ENCODE measurements around the gene FHIT. TPM values are rescaled to one million over a fixed set of nuclear protein-coding genes. Genes with fewer than 3 reads are reported as not detected.

FHIT gene
- total and polyA plus RNA-seq, 7 donors = 2.4 to 10.2 (median 6.1) TPM

GRCh38 chr3:61061092-61061723 is 190.0 kb downstream of the FHIT start:
- intact Hi-C loops (cut with DNase I) = no loop called here
- no peak overlapping the region for H3K27ac ChIP-seq

GRCh38 chr3:61060411-61060861 is 190.8 kb downstream of the FHIT start:
- TF ChIP-seq POLR2A (IDR thresholded peaks at IDR 0.05) = no peak
- no peak for TF ChIP-seq EP300 (IDR thresholded peaks at IDR 0.05)
- no peak for TF ChIP-seq CTCF (IDR thresholded peaks at IDR 0.05)
- no peak for TF ChIP-seq POLR2AphosphoS5 (IDR thresholded peaks at IDR 0.05)
- intact Hi-C loops (cut with DNase I) = no loop called here
- Histone ChIP-seq H3K9me3 (no peaks in the 10 kb centered on the region), H3K36me3 (no peaks in the 10 kb centered on the region), H3K27me3 (no peaks in the 10 kb centered on the region), H3K4me3 (no peak overlapping the region), H3K27ac (no peak overlapping the region), H3K4me1 (no peaks in the 10 kb centered on the region)
- WGBS, 2 donors = 88 to 94% methylated on average over 2 of the region's 2 CpGs
- no peak for DNase-seq

More at GRCh38 chr3:61061092-61061723, 190.0 kb downstream of the FHIT start:
- 81 to 85% methylated on average over 2 of the region's 2 CpGs for whole genome bisulfite sequencing, 2 donors
- DNase-seq = no peak
- H3K36me3 ChIP-seq = no peaks in the 10 kb centered on the region
- no peaks in the 10 kb centered on the region for H3K9me3 ChIP-seq
- TF ChIP-seq POLR2A (IDR thresholded peaks at IDR 0.05) = no peak
- H3K4me1 ChIP-seq = no peaks in the 10 kb centered on the region
- H3K4me3 ChIP-seq = no peak overlapping the region
- no peaks in the 10 kb centered on the region for H3K27me3 ChIP-seq

GRCh38 chr3:61058836-61059235 is 192.4 kb downstream of the FHIT start:
- Histone ChIP-seq H3K27me3 (no peaks in the 10 kb centered on the region), H3K4me3 (no peak overlapping the region), H3K4me1 (no peaks in the 10 kb centered on the region), H3K9me3 (no peaks in the 10 kb centered on the region), H3K36me3 (no peaks in the 10 kb centered on the region), H3K27ac (no peak overlapping the region)
- DNase-seq = no peak
- WGBS, 2 donors = 88 to 94% methylated on average over 2 of the region's 2 CpGs
- TF ChIP-seq POLR2AphosphoS5 (IDR thresholded peaks at IDR 0.05) = no peak
- TF ChIP-seq EP300 (IDR thresholded peaks at IDR 0.05) = no peak
- TF ChIP-seq POLR2A (IDR thresholded peaks at IDR 0.05) = no peak
- intact Hi-C loops (cut with DNase I) = no loop called here

- Histone ChIP-seq H3K4me3 (no peak overlapping the region), H3K27me3 (no peaks in the 10 kb centered on the region), H3K4me1 (no peaks in the 10 kb centered on the region), H3K36me3 (no peaks in the 10 kb centered on the region), H3K9me3 (no peaks in the 10 kb centered on the region), H3K27ac (no peak overlapping the region)
- intact Hi-C loops (cut with DNase I) = no loop called here
- WGBS, 2 donors = 57 to 77% methylated on average over 4 of the region's 4 CpGs
- TF ChIP-seq EP300 (IDR thresholded peaks at IDR 0.05) = no peak
- TF ChIP-seq POLR2A (IDR thresholded peaks at IDR 0.05) = no peak
- TF ChIP-seq POLR2AphosphoS5 (IDR thresholded peaks at IDR 0.05) = no peak
- TF ChIP-seq CTCF (IDR thresholded peaks at IDR 0.05) = no peak
- DNase-seq = no peak
Measured at GRCh38 chr3:61057464-61057863, 193.8 kb downstream of the FHIT start.

- no peaks in the 10 kb centered on the region for H3K36me3 ChIP-seq
- no peaks in the 10 kb centered on the region for H3K9me3 ChIP-seq
- H3K27ac ChIP-seq = no peak overlapping the region
- intact Hi-C loops (cut with DNase I) = no loop called here
- H3K4me3 ChIP-seq = no peak overlapping the region
- no peaks in the 10 kb centered on the region for H3K27me3 ChIP-seq
- TF ChIP-seq CTCF (IDR thresholded peaks at IDR 0.05) (no peak), EP300 (IDR thresholded peaks at IDR 0.05) (no peak), POLR2AphosphoS5 (IDR thresholded peaks at IDR 0.05) (no peak), POLR2A (IDR thresholded peaks at IDR 0.05) (no peak)
- no peaks in the 10 kb centered on the region for H3K4me1 ChIP-seq
- no peak for DNase-seq
- 95 to 98% methylated on average over 1 of the region's 1 CpG for WGBS, 2 donors
Measured at GRCh38 chr3:61055447-61055846, 195.8 kb downstream of the FHIT start.
